GM12872 (cell line): ENCODE measurements around the gene NRG2.

Experiments
- TF ChIP-seq, protein P1 (sequence below): IDR thresholded peaks from 3 replicates; pipeline ENCODE4 v1.5.1; 2011; ENCODE audit warnings: low read depth, mild to moderate bottlenecking, low read length, moderate library complexity; ENCODE audit not compliant: insufficient read depth

Gene NRG2

DNA sequence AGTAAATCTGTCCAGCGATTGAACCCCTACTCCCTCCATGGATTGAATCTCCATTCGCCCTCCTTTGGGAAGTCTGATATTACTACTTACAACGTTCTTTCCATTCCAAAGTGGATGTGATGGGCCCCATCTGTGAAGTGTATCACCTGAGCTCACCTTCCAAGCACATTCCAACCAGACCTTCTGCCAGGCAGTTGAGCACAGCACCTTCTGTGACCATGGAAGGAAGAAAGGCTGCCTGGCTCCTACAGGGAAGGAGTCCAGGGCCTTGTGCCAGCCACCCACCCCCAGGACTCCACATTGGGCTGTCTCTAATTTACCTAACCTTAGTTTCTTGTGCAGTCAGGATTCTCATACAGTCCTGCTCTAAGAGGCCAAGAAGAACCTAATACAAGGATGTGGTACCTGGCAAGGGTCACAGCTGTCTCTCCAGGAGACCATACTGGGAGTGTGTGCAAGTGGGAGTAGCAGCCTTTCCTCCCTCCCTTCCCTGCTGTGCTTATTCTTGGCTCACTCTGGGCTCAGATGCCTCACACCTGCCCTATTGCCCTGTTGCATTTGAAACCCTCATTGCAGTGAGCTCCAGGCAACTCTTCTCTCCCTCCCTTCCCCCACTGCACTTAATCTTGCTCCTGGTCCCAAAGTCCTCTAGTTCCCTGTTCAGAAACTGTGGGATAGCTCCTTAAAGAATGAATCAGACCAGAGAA is 116.1 kb downstream of the NRG2 start:
- TF ChIP-seq, protein P1, sequence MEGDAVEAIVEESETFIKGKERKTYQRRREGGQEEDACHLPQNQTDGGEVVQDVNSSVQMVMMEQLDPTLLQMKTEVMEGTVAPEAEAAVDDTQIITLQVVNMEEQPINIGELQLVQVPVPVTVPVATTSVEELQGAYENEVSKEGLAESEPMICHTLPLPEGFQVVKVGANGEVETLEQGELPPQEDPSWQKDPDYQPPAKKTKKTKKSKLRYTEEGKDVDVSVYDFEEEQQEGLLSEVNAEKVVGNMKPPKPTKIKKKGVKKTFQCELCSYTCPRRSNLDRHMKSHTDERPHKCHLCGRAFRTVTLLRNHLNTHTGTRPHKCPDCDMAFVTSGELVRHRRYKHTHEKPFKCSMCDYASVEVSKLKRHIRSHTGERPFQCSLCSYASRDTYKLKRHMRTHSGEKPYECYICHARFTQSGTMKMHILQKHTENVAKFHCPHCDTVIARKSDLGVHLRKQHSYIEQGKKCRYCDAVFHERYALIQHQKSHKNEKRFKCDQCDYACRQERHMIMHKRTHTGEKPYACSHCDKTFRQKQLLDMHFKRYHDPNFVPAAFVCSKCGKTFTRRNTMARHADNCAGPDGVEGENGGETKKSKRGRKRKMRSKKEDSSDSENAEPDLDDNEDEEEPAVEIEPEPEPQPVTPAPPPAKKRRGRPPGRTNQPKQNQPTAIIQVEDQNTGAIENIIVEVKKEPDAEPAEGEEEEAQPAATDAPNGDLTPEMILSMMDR, result no peak

DNA sequence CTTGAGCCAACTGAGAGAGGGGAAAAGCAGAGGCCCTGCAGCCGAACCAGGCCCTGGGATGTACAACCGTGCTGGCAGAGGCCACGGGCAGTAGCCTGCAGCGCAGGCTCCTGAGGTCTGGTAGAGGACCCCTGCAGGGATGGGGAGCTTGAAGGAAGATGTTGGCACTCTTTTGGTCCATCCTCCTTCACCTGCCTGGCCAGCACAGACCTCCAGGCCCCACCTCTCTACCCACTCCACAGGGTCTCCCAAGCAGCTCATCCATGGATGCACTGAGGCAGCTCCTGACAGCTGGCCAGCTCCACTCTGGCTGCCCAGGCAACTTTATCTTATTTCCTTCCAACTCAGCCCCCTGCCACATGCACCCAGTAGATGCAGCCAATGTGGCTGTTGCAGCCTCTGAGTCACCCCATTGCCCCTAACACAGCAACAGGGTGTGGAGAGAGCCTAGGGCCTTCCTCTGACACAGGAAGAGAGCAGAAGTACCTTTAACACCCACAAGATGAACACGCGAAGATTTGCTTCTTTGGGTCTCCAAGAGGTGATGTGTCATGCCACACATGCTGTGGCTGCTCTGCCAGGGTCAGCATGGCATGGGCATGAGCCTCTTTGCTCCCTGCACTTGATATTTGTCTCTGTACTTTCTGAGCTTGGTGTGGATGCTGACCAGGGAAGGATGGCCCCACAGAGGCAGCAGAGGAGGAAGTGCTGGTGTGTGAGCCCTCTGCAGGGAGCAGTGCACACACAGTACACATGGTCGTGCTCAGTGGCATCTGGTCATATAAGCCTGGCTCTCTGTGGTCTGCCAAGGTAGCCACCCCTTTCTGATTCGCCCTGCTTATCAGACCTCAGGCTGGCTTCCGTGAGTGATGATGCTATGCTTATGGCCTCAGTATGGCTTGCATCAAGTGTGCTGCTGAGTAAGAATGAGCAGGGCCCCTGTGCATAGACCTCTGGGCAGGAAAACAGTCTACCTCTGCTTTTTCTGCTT is 117.2 kb downstream of the NRG2 start:
- TF ChIP-seq, protein P1, result no peak

DNA sequence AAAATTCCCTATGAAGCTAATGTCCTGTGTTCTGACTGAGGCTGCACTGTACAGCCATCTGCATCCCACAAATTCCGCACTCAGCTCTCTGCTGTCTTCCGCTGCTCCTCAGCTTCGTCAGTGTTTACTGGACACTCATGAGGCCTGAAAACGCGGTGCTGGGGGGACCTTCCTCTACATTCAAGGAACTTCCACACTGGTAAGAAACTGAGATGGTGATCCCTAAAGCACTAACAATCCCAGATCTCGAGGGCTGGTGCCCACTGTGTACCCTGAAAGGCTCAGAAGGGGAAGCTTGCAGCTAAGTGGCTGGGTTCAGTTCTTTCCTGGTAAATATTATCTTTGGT is 117.9 kb downstream of the NRG2 start:
- TF ChIP-seq, protein P1, result no peak

DNA sequence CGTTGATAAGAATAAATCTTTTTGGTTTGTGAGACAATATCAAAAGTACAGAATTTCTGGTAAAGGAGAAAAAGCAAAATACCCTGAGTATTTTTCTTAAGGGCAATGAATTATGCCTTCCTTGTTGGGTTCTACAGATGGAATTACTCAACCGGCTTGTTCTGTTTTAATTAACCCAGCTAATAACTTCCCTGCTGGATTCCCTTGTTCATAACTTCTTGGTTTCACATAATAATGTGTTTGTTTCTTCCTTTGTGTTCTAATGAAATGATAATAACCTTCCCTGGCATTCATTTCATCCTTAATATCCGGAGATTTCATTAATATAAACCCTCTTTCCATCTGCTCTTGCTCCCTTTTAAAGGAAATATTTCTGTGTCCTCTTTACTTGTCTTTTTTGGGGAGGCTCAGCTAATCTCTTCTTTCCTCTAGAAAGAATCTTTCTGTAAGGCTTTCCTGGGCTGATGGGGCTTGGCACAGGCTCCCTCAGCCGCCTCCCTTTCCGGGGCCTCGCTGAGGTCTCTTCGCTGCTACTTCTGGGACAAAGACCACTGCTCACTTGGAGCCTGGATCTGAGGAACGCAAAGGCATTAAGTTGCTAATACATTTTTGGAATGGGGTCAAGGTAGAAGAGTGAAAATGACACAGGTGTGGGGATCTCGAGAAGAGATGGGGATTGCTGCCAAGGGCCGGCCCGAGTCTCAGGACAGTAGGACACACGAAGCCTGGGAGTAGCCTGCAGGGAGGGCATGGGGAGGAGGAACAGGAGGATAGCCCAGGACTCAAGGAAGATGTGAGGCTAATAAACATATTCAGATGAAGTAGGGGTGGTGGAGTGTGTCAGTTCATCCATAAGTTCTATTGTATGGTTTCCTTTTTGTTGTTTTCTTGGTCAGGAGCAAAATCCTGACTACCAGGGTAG is 118.5 kb downstream of the NRG2 start:
- TF ChIP-seq, protein P1, result no peak

DNA sequence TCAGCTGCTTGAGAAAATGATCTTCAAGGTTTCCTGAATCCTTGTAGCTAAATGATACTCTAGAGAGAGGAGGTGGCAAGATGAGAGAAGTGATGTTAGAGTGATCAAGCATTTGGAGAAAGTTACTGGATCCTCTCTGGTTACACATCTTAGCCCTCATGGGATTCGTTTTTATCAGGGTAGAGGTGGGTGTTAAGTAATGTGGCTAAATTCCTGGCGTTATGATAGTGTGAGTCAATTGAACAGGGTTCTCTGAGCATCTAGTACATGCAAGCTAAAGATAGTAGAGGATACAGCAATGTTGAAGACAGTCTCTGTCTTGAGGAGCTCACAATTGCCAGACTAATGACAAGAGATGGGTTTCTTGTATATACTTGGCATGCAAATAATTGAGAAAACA is 123.8 kb downstream of the NRG2 start:
- TF ChIP-seq, protein P1, result no peak

DNA sequence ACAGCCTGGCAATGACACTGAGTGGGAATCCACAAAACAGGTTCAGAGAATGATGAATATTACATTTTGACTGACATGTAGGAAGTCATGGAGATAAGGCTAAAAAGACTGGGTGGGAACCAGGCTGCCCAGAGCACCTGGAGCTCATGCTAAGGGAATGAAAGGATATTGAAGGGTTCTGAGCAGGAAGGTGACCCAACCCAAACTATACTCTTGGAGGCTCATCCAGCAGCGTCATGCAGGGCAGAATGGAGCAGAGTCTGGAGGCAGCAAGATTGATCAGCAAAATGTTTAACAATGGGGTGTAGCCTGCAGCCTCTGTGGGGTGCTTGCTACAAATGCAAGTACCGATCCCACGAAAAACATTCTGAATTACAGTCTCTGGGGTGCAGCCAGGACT is 127.3 kb downstream of the NRG2 start:
- TF ChIP-seq, protein P1, result no peak

DNA sequence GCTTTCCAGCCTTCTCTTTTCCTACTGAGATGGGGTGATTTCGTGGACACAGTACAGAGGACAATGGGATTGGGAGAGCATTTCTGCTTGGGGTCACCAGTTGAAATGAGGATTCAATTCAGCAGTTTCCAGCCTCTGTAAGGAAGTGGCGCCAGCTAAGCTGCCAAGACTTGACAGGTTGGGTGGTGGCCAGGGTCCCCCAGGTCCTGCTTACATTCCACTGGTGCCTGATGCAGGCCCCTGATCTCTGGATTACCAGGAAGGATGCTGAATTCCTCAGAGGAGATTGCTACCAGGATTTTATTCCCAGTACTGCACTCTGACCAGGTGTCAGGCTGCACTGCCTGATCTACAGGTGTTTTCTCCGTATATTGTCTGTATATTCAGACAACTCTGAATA is 127.8 kb downstream of the NRG2 start:
- TF ChIP-seq, protein P1, result no peak
